ENCODE results near the gene TMSB10. TPM values are rescaled to one million over a fixed set of nuclear protein-coding genes. Genes with fewer than 3 reads are reported as not detected.

The TMSB10 gene
- total RNA-seq, 1 donor from 2014 or later = 15,030 TPM

DNA sequence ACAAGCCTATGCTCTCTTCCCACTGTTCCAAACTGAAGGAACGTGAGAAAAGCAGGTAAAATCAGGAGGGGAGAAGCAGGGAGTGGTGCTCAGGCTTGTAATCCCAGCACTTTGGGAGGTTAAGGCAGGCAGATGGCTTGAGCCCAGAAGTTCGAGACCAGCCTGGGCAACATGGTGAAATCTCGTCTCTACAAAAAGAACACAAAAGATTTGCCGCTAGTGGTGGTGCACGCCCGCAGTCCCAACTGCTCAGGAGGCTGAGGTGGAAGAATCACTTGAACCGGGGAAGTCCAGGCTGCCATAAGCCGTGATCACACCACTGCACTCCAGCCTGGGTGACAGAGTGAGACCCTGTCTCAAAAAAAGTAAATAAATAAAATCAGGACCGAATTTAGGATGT is 1.3 kb upstream of the TMSB10 start:
- no peak for TF ChIP-seq CTCF (conservative IDR thresholded peaks at IDR 0.05; ENCODE audit: low read depth, low read length)
- H3K4me3 ChIP-seq (ENCODE audit: low read depth, low read length) = peak overlapping the region; percentile 94
- DNase-seq (ENCODE audit: low read depth) = no peak

DNA sequence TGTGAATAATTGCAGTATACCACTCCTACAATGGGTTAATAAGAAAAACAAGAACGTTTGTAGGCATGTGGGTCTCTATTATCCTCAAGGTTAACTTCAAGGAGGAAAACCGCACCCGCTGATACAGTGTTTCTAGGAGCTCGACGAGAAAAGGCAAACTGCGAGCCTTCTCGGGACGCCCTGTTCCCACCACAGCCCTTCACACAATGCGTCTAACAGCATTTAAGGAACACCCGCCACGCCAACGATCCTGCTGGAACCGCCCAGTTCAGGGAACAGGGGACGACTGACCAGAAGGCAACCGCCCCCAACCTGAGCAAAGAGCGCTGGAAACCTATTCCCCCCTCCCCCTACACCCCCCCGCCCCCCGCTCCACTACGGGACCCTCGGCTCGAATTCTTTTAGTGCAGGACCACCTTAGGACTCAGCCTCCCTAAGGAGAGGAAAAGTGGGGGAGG is 710 bp upstream of the TMSB10 start:
- no peak for DNase-seq (ENCODE audit: low read depth)
- peak overlapping the region; percentile 94 for H3K4me3 ChIP-seq (ENCODE audit: low read depth, low read length)
- no peak for TF ChIP-seq CTCF (conservative IDR thresholded peaks at IDR 0.05; ENCODE audit: low read depth, low read length)

DNA sequence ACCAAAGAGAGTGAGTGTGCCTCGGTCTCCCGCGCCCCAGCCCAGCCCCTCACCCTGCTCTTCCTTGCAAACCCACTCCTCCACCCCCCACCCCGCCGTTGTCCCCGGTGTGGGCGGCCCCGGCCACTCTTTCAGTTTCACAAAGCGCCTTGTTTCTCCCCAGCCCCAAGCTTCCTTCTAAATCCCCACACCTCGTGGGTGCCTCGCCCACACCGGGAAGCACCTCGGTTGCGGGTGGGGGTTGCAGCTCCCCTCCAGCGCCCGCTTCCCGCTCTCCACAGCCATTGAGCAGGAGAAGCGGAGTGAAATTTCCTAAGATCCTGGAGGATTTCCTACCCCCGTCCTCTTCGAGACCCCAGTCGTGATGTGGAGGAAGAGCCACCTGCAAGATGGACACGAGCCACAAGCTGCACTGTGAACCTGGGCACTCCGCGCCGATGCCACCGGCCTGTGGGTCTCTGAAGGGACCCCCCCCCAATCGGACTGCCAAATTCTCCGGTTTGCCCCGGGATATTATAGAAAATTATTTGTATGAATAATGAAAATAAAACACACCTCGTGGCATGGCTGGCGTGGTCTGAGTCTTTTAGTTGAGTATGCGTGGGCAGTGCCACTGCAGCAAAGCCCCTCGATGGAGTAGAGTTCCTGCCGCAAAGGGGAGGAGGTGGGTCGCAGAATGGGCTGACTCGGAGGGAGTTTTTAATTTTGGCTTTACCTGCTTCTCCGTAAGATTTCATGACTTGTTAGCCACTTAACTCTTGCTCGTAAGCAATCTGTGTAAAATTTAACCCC is 848 bp downstream of the TMSB10 start:
- no peak for DNase-seq (ENCODE audit: low read depth)
- no peak for TF ChIP-seq CTCF (conservative IDR thresholded peaks at IDR 0.05; ENCODE audit: low read depth, low read length)
- peak overlapping the region; percentile 94 for H3K4me3 ChIP-seq (ENCODE audit: low read depth, low read length)

GRCh38 chr2:84906900-84907714 is 1.7 kb downstream of the TMSB10 start:
- TF ChIP-seq CTCF (conservative IDR thresholded peaks at IDR 0.05; ENCODE audit: low read depth, low read length) = no peak
- H3K4me3 ChIP-seq (ENCODE audit: low read depth, low read length) = peak overlapping the region; percentile 94
- peak; percentile 68 for DNase-seq (ENCODE audit: low read depth)

DNA sequence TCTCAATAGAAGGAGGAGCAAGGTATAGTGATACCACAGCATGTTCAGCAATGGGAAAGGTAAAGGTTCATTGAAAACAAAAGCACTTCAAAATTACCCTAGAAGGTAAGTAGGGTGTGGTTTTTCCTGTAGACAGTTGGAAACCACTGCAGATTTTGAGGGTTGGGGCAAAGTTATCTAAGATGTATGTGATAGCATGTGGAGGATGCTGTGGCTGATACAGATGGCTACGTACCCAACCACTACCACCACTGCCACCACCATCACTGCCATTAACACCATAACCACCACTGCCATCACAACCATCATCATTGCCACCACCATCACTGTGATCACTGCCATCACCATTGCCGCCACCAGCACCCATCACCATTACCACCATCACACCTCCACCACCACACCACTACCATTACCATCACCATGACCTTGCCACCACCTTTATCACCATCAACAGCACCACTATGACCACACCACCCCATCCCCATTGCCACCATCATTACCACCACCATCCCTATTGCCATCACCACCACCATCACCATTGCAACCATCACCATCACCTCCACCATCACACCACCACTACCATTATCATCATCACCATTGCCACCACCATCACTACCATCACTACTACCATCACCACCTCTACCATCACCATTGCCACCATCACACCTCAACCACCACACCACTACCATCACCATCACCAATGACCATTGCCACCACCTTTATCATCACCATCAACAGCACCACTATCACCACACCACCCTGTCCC is 3.7 kb downstream of the TMSB10 start:
- no peak for DNase-seq (ENCODE audit: low read depth)
- TF ChIP-seq CTCF (conservative IDR thresholded peaks at IDR 0.05; ENCODE audit: low read depth, low read length) = no peak
- H3K4me3 ChIP-seq (ENCODE audit: low read depth, low read length) = no peak overlapping the region

GRCh38 chr2:84911135-84911678 is 5.8 kb downstream of the TMSB10 start:
- DNase-seq (ENCODE audit: low read depth) = no peak
- H3K4me3 ChIP-seq (ENCODE audit: low read depth, low read length) = no peak overlapping the region
- TF ChIP-seq CTCF (conservative IDR thresholded peaks at IDR 0.05; ENCODE audit: low read depth, low read length) = no peak

Measured in epithelial cell of proximal tubule (primary cell).